Neural progenitor cell (in vitro differentiated cells): ENCODE data around the gene TSPAN14. TPM values are rescaled to one million over a fixed set of nuclear protein-coding genes. Genes with fewer than 3 reads are reported as not detected.

Experiments
- DNase-seq: peaks from one replicate; pipeline ENCODE4 v3.0.0-alpha.2; 2016; ENCODE audit warnings: low spot score
- H2AFZ ChIP-seq: fragments of 200-600 bp; sonication (generic); replicated peaks from 2 replicates; pipeline ENCODE4 v1.6.1; 2016; ENCODE audit warnings: antibody characterized with exemption
- H3F3A ChIP-seq: fragments of 200-600 bp; sonication (generic); 2 replicates; pipeline ENCODE4 v1.6.1; 2016; ENCODE audit warnings: antibody characterized with exemption, low read depth
- H3K27ac ChIP-seq: fragments of 200-600 bp; sonication (generic); 2 replicates; pipeline ENCODE4 v1.5.1; 2016; ENCODE audit warnings: mild to moderate bottlenecking
- H3K27me3 ChIP-seq: fragments of 200-600 bp; sonication (generic); 2 replicates; pipeline ENCODE4 v1.6.1; 2016; ENCODE audit warnings: mild to moderate bottlenecking, moderate library complexity
- H3K36me3 ChIP-seq: fragments of 200-600 bp; sonication (generic); 2 replicates; pipeline ENCODE4 v1.5.1; 2016
- H3K4me1 ChIP-seq: fragments of 200-600 bp; sonication (generic); 2 replicates; pipeline ENCODE4 v1.6.1; 2016; ENCODE audit warnings: mixed run types
- H3K4me2 ChIP-seq: fragments of 200-600 bp; sonication (generic); 2 replicates; pipeline ENCODE4 v1.6.1; 2016
- H3K4me3 ChIP-seq: fragments of 200-600 bp; sonication (generic); 2 replicates; pipeline ENCODE4 v1.5.1; 2016
- H3K79me2 ChIP-seq: fragments of 200-600 bp; sonication (generic); 2 replicates; pipeline ENCODE4 v1.6.1; 2016; ENCODE audit warnings: low read depth
- H3K9ac ChIP-seq: fragments of 200-600 bp; sonication (generic); 2 replicates; pipeline ENCODE4 v1.6.1; 2016
- H3K9me3 ChIP-seq: fragments of 200-600 bp; sonication (generic); 2 replicates; pipeline ENCODE4 v1.5.1; 2016; ENCODE audit warnings: low read depth
- H4K20me1 ChIP-seq: fragments of 200-600 bp; sonication (generic); 2 replicates; pipeline ENCODE4 v1.6.1; 2016; ENCODE audit warnings: low read depth
- H3K27ac Mint-ChIP-seq: 3 replicates; pipeline ENCODE4 v1.8.0; 2021; ENCODE audit warnings: mixed read lengths
- H3K27me3 Mint-ChIP-seq: 2 replicates; pipeline ENCODE4 v1.8.0; 2022; ENCODE audit warnings: low read depth, mild to moderate bottlenecking, inconsistent platforms, moderate library complexity, mixed read lengths; ENCODE audit not compliant: insufficient read depth
- H3K36me3 Mint-ChIP-seq: 3 replicates; pipeline ENCODE4 v1.8.0; 2021; ENCODE audit warnings: mixed read lengths
- H3K4me1 Mint-ChIP-seq: 3 replicates; pipeline ENCODE4 v1.8.0; 2021; ENCODE audit warnings: mixed read lengths
- H3K4me3 Mint-ChIP-seq: 3 replicates; pipeline ENCODE4 v1.8.0; 2021; ENCODE audit warnings: mild to moderate bottlenecking, moderate library complexity, mixed read lengths
- H3K9me3 Mint-ChIP-seq: 3 replicates; pipeline ENCODE4 v1.8.0; 2020; ENCODE audit warnings: mixed read lengths
- CTCF ChIP-seq: fragments of 200-600 bp; sonication (generic); IDR thresholded peaks from 2 replicates; pipeline ENCODE4 v1.5.1; 2017; ENCODE audit warnings: antibody characterized with exemption, mild to moderate bottlenecking
- EZH2 ChIP-seq: fragments of 200-600 bp; sonication (generic); IDR thresholded peaks from 2 replicates; pipeline ENCODE4 v1.6.1; 2017; ENCODE audit warnings: antibody characterized with exemption, mild to moderate bottlenecking, moderate library complexity
- EZH2phosphoT487 ChIP-seq: fragments of 200-600 bp; sonication (generic); IDR thresholded peaks from 2 replicates; pipeline ENCODE4 v1.6.1; 2017; ENCODE audit warnings: antibody characterized with exemption
- total RNA-seq: library from RNA; depleted of rRNA; stranded (reverse); fragments of >200 nt; gene quantifications from 2 replicates; pipeline ENCODE4 v1.2.3, GENCODE V29; 2015; ENCODE audit warnings: low replicate concordance

Gene TSPAN14
- total RNA-seq, 1 donor from 2014 or later: 32.7 TPM

GRCh38 chr10:80486785-80487420, 32.8 kb downstream of the TSPAN14 start:
- peaks cover 6% of the 10 kb centered on the region for H3K27me3 Mint-ChIP-seq
- peaks cover 42% of the 10 kb centered on the region for H3K36me3 Mint-ChIP-seq
- Histone ChIP-seq H3K9ac (no peak overlapping the region), H3F3A (no peaks in the 10 kb centered on the region), H4K20me1 (peaks cover 68% of the 10 kb centered on the region), H3K79me2 (peaks cover 96% of the 10 kb centered on the region), H3K36me3 (no peaks in the 10 kb centered on the region), H3K9me3 (no peaks in the 10 kb centered on the region), H3K27ac (no peak overlapping the region), H3K4me3 (no peak overlapping the region), H3K27me3 (no peaks in the 10 kb centered on the region), H3K4me2 (peak overlapping the region; percentile 22), H2AFZ (no peak overlapping the region), H3K4me1 (peaks cover 25% of the 10 kb centered on the region)
- TF ChIP-seq CTCF (no peak), EZH2 (no peak), EZH2phosphoT487 (no peak)
- peaks cover 35% of the 10 kb centered on the region for H3K4me1 Mint-ChIP-seq
- H3K27ac Mint-ChIP-seq: no peak overlapping the region
- no peak overlapping the region for H3K4me3 Mint-ChIP-seq
- peaks cover 3% of the 10 kb centered on the region for H3K9me3 Mint-ChIP-seq
- no peak for DNase-seq

GRCh38 chr10:80487421-80487785, 33.3 kb downstream of the TSPAN14 start:
- H3F3A ChIP-seq: no peaks in the 10 kb centered on the region
- Mint-ChIP-seq H3K4me1 (peaks cover 33% of the 10 kb centered on the region), H3K36me3 (peaks cover 44% of the 10 kb centered on the region), H3K27me3 (peaks cover 5% of the 10 kb centered on the region), H3K4me3 (no peak overlapping the region), H3K9me3 (peaks cover 3% of the 10 kb centered on the region), H3K27ac (peak overlapping the region; percentile 61)
- H3K9ac ChIP-seq: no peak overlapping the region
- no peaks in the 10 kb centered on the region for H3K36me3 ChIP-seq
- H3K27ac ChIP-seq: no peak overlapping the region
- H3K9me3 ChIP-seq: no peaks in the 10 kb centered on the region
- no peak overlapping the region for H3K4me3 ChIP-seq
- H4K20me1 ChIP-seq: peaks cover 68% of the 10 kb centered on the region
- no peak overlapping the region for H2AFZ ChIP-seq
- DNase-seq: no peak
- no peaks in the 10 kb centered on the region for H3K27me3 ChIP-seq
- H3K4me2 ChIP-seq: no peak overlapping the region
- peaks cover 91% of the 10 kb centered on the region for H3K79me2 ChIP-seq
- H3K4me1 ChIP-seq: peaks cover 25% of the 10 kb centered on the region
- TF ChIP-seq CTCF (no peak), EZH2phosphoT487 (no peak), EZH2 (no peak)

GRCh38 chr10:80487791-80488538, 33.9 kb downstream of the TSPAN14 start:
- H3K27me3 Mint-ChIP-seq: peaks cover 5% of the 10 kb centered on the region
- Histone ChIP-seq H3K4me2 (no peak overlapping the region), H3K27ac (no peak overlapping the region), H3K9ac (no peak overlapping the region), H2AFZ (no peak overlapping the region), H3K4me1 (peaks cover 25% of the 10 kb centered on the region), H3K9me3 (no peaks in the 10 kb centered on the region), H3K79me2 (peaks cover 90% of the 10 kb centered on the region), H3K27me3 (no peaks in the 10 kb centered on the region), H3K4me3 (no peak overlapping the region), H4K20me1 (peaks cover 66% of the 10 kb centered on the region), H3K36me3 (no peaks in the 10 kb centered on the region), H3F3A (no peaks in the 10 kb centered on the region)
- no peak overlapping the region for H3K4me3 Mint-ChIP-seq
- peaks cover 3% of the 10 kb centered on the region for H3K9me3 Mint-ChIP-seq
- TF ChIP-seq EZH2: no peak
- no peak for TF ChIP-seq EZH2phosphoT487
- no peak for TF ChIP-seq CTCF
- H3K36me3 Mint-ChIP-seq: peaks cover 46% of the 10 kb centered on the region
- H3K27ac Mint-ChIP-seq: peak overlapping the region; percentile 61
- H3K4me1 Mint-ChIP-seq: peaks cover 33% of the 10 kb centered on the region
- no peak for DNase-seq
